ENCODE measurements around the gene FBXL2.
"Not testable (repeated sequence)": the region's sequence is repeated elsewhere in the genome, so short reads cannot be mapped to it uniquely, and the experiment has no call there.

Gene FBXL2

DNA sequence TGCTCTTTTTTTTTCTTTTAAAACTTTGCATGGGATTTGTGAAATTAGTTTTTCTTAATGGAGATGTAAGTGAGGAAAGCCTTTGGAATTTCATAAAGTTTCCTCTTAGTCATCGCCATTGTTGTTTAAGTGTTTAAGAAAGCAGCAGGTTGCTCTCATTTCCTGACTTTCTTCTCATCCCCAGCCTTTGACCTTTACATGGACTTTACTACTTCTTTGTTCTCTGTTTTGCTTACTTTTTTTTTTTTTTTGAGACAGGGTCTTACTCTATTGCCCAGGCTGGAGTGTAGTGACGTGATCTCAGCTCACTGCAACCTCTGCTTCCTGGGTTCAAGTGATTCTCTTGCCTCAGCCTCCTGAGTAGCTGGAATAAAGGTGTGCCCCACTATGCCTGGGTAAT, 38.6 kb downstream of the FBXL2 start:
- DNase-seq (ENCODE audit: low read depth, low spot score) = peak; percentile 21

DNA sequence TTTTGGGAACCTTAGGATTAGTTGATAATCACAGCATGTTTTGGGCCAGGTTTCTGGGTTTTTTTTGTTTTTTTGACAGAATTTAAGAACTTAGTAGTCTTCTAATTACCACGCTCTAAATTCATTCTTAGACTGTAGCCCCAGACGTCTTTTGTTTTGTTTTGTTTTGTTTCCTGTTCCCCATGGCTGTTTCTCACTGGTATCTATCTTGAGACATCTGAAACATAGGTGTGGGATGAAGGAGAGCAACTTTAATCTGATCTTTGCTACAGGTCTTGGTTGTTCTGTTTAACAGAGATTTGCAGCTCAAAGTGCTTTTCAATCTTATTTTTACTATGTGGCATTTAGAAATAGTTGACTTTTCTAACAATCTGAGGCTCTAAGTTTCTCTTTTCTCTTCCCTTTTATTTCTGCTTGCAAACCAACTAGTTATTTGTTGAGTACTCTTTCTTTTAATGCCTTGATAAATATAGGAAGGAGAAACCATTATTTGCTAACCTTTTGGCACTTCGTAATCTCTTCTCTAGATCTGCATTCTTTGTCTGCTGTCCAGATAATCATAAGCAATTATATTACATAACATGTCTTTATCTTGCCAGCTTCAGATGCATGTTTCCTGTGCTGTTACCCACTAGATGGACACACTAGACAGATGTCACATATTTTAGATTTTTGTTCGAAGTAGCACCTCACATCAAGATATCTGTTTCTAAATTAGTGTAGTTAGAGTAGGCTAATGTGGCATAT, 40.9 kb downstream of the FBXL2 start:
- no peak for DNase-seq (ENCODE audit: low read depth, low spot score)

- peak; percentile 11 for DNase-seq (ENCODE audit: low read depth, low spot score)
These were observed 41.6 kb downstream of the FBXL2 start for GRCh38 chr3:33318710-33319380.

DNA sequence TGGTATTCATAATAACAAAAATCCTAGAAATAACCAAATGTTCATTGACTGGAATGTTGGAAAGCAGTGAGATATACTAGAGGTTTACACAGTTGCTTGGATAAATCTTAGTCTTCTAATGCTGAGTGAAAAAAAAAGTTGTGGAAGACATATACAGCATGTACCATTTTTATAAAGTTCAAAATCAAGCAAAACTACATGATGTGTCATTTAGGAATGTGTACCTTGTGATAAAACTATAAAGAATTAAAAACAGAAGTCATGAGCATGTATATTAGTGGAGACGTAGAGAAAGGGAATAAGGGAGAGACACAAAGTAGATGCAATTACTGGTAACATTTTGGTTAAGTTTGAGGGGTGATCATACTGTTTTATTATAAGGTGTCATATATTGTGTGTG, 45.2 kb downstream of the FBXL2 start:
- DNase-seq (ENCODE audit: low read depth, low spot score) = no peak

GRCh38 chr3:33331414-33331813, 54.2 kb downstream of the FBXL2 start:
- no peak for DNase-seq (ENCODE audit: low read depth, low spot score)

- no peak for DNase-seq (ENCODE audit: low read depth, low spot score)
These were observed 57.1 kb downstream of the FBXL2 start for GRCh38 chr3:33334364-33334763.

DNA sequence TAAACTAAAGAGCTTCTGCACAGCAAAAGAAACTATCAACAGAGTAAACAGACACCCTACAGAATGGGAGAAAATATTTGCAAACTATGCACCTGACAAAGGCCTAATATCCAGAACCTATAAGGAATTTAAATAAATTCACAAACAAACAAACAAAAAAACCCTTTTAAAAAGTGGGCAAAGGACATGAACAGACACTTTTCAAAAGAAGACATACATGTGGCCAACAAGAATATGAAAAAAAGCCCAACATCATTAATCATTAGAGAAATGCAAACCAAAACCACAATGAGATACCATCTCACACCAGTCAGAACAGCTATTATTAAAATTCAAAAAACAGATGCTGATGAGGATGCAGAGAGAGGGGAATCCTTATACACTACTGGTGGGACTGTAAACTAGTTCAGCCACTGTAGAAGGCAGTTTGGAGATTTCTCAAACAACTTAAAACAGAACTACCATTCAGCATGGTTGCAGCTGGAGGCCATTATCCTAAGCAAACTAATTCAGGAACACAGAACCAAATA, 61.8 kb downstream of the FBXL2 start:
- not testable (repeated sequence) for DNase-seq (ENCODE audit: low read depth, low spot score)

- no peak for DNase-seq (ENCODE audit: low read depth, low spot score)
These were observed 62.5 kb downstream of the FBXL2 start for GRCh38 chr3:33339758-33340157.

DNA sequence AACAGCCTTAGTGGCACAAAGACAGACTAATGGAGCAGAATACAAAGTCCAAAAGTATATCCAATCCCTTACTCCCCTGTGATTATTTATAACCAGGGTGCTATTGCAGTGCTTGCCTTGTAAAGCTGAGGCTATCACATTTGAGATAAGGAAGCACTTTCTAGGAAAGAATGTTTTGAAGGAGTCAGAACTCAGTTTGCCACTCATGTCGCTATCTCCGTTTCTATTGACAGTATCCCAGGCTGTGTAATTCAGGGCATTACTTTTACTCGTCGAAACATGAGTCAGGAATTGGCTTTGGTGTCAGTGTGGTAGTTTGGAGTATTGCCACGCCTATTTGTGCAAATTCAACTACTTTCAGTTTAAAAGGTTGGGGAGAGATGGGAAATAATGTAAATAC, 78.4 kb downstream of the FBXL2 start:
- peak; percentile 75 for DNase-seq (ENCODE audit: low read depth, low spot score)

GRCh38 chr3:33358172-33358781, 81.0 kb downstream of the FBXL2 start:
- no peak for DNase-seq (ENCODE audit: low read depth, low spot score)

DNA sequence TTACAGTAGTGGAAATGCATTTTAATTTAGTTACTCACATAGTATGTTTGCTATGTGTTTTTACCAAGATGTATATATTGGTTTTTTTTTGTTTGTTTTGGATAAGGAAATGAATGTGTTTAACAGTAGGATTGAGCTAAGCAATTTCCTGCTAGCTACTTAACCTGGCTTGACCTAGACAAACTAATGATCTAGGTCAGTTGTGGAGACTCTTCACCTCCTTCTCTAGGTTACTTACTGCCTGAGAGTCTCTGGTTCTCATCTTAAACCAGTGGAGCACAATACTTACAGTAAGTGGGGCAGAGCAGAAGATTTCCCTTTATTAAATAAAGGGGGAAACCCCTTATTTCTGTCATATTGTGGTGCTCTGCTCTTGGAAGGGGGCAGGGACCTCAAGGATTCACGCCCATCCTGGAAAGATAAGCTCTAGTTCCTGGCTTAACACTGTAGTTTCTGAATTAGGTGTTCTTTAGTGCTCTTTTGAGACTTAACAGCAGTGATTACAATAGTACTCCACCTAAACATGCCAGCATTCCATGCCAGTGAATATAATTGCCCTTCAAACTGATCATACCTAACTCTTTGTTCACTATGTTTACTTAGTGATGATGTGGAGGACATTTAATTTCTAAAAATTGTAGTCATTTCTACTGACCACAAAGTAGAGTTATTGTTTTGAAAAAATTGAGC, 83.0 kb downstream of the FBXL2 start:
- DNase-seq (ENCODE audit: low read depth, low spot score) = peak; percentile 56

DNA sequence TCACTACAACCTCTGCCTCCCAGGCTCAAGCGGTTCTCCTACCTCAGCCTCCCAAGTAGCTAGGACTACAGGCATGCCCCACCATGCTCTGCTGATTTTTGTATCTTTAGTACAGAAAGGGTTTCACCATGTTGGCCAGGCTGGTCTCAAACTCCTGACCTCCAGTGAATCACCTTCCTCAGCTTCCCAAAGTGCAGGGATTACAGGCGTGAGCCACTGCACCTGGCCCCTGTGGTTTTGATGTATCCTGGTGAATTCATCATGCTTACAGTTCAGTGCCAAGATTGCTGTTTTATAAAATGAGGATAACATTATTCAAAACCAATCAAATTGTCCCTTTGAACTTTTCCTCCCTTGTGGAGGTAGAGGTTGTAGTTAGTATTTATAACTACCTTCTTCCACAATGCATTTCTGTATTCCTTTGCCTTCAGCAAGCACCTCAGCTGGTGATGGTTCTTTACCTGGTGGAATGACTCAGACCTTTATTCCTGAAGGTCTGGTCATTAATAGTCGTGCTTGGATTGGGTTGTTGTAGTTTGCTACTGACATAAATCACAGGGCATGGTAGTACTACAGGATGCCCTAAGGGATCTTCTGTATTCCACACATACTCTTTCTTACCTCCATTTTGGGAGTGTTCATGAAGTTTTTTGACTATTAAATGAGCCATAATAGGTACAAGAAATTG, 86.0 kb downstream of the FBXL2 start:
- no peak for DNase-seq (ENCODE audit: low read depth, low spot score)

- no peak for DNase-seq (ENCODE audit: low read depth, low spot score)
These were observed 86.8 kb downstream of the FBXL2 start for GRCh38 chr3:33364060-33364459.

- DNase-seq (ENCODE audit: low read depth, low spot score) = peak; percentile 64
These were observed 87.4 kb downstream of the FBXL2 start for GRCh38 chr3:33364531-33365128.

DNA sequence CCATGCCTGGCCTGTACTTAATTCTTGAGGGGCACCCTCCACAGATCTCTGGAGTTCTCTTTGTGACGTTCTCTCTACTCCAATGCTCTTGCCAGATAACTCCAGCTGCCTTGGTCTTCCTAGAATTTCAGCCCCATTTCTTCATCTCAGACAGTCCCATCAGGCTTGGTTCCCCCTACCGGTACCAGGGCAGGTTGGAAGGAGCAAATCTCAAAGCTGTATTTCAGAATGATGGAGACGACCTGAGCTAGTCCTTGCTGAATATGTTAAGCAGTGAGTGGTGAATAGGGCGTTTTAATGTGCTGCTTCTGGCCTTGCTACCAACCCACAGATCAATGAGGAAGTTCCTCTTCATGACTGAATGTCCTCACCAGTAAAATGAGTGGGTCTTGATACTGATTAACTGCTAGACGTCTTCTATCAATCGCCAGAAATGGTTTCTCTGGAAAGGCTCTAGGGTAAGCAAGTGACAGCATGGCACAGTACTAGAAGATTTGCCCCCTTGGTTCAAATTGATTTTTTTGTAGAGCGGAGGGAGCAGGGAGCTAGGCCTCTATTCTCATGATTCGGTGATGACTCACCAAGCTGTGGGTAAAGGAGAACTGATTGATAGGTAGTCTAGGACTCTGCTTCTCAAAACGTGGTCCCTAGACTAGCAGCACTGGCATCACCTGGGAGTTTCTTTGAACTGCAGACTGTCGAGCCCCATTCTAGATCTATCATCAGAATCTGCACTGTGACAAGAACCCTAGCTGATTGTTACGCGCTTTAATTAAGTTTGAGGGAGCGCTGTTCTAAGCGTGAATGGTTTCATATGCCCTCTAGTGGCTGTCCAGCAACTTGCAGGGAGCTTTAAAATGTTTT, 95.2 kb downstream of the FBXL2 start:
- peak; percentile 80 for DNase-seq (ENCODE audit: low read depth, low spot score)

DNA sequence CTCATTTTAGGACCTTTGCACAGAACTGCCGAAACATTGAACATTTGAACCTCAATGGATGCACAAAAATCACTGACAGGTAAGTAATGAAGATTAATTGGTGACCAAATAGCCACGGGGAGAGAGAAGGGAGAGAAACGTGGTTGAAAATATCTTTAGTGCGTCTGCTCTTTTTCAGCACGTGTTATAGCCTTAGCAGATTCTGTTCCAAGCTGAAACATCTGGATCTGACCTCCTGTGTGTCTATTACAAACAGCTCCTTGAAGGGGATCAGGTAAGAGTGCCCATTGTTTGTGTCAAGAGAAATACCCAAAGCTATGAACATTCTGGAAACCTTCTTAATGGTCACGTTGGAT, 95.8 kb downstream of the FBXL2 start:
- no peak for DNase-seq (ENCODE audit: low read depth, low spot score)

- no peak for DNase-seq (ENCODE audit: low read depth, low spot score)
These were observed 100.2 kb downstream of the FBXL2 start for GRCh38 chr3:33377489-33377888.

GRCh38 chr3:33377931-33378330, 100.7 kb downstream of the FBXL2 start:
- no peak for DNase-seq (ENCODE audit: low read depth, low spot score)

DNA sequence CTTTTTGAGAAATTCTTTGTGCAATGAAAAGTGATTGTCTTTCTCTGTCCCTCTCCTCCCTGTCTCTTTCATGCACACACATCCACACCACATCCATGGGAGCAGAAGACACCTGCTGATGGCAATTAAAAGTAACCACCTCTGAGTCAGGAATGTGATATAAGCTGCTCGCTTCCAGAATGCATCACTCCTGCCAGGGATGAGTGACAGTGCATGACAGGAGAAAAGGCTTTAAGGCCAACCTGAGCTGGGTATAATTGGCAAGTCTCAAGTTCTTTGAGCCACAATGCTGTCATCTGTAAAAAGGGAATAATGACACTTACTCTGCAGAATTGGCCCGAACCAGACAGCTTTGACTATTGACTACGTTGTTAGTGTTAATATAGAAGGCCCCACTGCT, 103.4 kb downstream of the FBXL2 start:
- no peak for DNase-seq (ENCODE audit: low read depth, low spot score)

DNA sequence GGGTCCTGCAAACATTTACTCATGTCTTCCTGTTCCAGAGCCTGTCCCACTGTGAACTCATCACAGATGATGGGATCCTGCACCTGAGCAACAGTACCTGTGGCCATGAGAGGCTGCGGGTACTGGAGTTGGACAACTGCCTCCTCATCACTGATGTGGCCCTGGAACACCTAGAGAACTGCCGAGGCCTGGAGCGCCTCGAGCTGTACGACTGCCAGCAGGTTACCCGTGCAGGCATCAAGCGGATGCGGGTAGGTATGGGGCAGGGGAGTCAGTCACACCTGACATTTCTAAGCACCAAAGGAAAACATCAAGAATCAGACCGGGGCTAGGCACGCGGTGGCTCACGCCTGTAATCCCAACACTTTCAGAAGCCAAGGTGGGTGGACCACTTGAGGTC, 106.7 kb downstream of the FBXL2 start:
- DNase-seq (ENCODE audit: low read depth, low spot score) = no peak
